Measurements from ENCODE around the gene CPLX3.
A peak's percentile ranks its signal among the peaks of the same experiment; 100 is the strongest.

CPLX3 gene

GRCh38 chr15:74786551-74787165 lies 39.8 kb upstream of the CPLX3 start:
- DNase-seq: no peak
- intact Hi-C loops (cut with DNase I): no loop called here

DNA sequence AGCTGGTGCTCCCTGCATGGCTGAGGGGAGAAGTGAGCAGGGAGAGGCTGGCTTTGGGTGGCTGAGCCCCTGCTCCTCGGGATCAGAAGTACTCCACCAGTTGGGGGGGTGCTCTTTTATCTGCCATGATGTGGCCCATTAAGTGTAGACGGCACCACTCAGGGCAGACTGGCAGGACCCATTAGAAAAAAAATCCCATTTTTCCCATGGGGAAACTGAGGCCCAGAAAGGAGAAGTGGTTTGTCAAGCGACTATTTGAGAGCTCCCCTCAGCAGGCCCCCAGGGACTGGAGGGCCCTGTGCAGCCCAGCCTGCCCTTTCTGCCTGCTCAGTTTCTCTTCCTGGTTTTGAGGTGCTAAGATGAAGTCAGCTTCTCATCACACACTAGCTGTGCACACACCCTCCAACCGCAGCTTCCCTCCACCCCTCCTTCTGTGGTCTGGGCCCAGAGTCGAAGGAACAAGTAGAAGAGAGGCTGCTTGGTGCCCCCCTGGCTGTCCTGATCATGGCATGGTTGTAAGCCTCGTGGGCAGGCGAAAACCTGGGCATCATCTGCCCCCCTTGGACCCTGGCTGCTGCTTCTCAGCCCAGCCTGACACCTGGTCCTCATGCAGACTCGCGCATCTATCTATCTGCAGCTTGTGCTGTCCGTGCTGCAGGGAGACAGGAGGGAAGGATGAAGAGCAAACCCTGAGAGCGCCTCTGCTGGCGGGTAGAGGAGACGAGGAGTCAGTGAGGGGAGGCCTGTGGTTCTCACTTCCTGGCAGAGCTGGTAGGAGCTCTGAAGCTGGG lies 39.0 kb upstream of the CPLX3 start:
- DNase-seq: peak in 37 of 42 donors; percentile 45 to 83 (median 70)
- intact Hi-C loops (cut with DNase I): no loop called here

GRCh38 chr15:74788042-74788682 lies 38.3 kb upstream of the CPLX3 start:
- intact Hi-C loops (cut with DNase I): no loop called here
- DNase-seq: no peak

GRCh38 chr15:74788683-74789151 lies 37.7 kb upstream of the CPLX3 start:
- intact Hi-C loops (cut with DNase I): no loop called here
- DNase-seq: no peak

DNA sequence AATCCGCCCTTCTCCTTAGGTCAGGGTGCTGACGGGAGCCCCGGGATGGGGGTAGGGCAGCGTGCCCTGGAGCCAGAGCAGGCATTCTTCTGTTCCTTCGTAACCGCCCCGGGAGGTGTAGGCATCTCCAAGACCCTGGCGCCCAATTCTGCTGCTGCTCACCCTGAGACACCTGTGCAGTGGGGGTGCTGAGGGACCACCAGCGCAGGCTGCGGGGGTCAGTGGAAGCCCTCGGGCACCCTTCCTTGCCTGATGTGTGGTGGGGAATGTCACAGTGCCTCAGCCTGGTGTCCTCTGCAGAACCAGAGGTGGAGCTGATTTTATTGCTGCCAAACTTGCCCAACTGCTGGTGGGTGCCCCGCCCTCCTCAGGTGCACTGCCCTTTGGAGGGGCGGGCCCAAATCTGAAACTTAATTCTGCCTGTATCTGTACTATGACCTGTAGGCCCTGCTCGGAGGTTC lies 37.2 kb upstream of the CPLX3 start:
- no peak for DNase-seq
- intact Hi-C loops (cut with DNase I): no loop called here

- intact Hi-C loops (cut with DNase I): no loop called here
These were observed 36.7 kb upstream of the CPLX3 start for GRCh38 chr15:74789741-74790079.

GRCh38 chr15:74790080-74790916 lies 36.1 kb upstream of the CPLX3 start:
- intact Hi-C loops (cut with DNase I): no loop called here

More at GRCh38 chr15:74789741-74790079, 36.7 kb upstream of the CPLX3 start:
- DNase-seq: no peak

DNA sequence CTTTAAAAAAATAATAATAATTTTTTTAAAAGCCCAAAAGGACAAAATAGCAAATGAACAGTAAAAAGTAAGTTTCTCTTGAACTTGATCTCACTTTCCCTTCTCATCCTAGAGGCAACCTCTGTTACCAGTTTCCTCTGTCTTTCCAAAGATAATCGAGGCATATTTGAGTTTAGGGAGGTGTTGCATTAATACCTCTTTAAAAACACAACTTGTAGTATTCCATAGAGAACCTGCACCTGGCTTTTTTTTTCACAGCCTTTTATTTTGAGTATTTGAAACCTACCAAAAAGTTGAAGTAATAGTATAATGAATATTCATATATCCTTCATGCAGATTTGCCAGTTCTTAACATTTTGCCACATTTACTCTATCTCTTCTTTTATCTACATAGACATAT lies 35.4 kb upstream of the CPLX3 start:
- intact Hi-C loops (cut with DNase I): no loop called here

More at GRCh38 chr15:74790080-74790916, 36.1 kb upstream of the CPLX3 start:
- DNase-seq: peak; percentile 56 to 92 (median 81)

GRCh38 chr15:74791667-74792066 lies 34.8 kb upstream of the CPLX3 start:
- DNase-seq: no peak
- intact Hi-C loops (cut with DNase I): no loop called here

More for the DNA sequence above, 35.4 kb upstream of the CPLX3 start:
- DNase-seq: no peak

GRCh38 chr15:74792227-74793016 lies 34.0 kb upstream of the CPLX3 start:
- intact Hi-C loops (cut with DNase I): no loop called here
- no peak for DNase-seq

- intact Hi-C loops (cut with DNase I): no loop called here
These were observed 33.0 kb upstream of the CPLX3 start for GRCh38 chr15:74793135-74794028.

DNA sequence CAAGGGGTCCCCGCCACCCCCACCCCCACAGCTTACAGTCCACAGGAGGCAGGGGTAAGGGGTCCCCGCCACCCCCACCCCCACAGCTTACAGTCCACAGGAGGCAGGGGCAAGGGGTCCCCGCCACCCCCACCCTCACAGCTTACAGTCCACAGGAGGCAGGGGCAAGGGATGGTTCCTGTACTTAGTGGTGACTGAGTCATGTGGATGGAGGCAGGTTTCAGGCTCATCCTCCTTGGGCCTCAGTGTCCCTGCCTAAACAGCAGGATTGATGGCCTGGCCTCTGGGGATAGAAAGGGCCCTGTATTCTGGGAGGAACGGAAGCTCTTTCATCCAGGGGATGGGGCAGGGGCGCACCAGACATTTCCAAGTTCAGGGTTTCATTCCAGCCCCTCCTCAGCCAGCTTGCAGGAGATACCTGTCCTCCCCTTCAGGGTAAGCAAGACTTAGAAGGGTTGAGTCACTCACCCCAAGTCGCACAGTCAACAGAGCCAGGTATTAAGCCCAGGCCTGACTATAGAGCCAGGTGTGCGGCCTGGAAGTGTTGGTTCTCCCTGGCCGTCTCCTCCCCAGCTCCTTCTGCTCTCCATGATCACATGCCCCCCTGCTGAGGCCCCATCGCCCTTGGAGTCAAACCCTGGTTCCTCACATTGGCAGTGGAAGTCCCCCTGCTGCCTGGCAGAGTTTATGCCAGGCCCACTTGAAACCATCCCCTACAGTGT lies 32.0 kb upstream of the CPLX3 start:
- intact Hi-C loops (cut with DNase I): no loop called here
- no peak for DNase-seq

More at GRCh38 chr15:74793135-74794028, 33.0 kb upstream of the CPLX3 start:
- DNase-seq: peak in 2 of 42 donors; percentile 35 to 67

DNA sequence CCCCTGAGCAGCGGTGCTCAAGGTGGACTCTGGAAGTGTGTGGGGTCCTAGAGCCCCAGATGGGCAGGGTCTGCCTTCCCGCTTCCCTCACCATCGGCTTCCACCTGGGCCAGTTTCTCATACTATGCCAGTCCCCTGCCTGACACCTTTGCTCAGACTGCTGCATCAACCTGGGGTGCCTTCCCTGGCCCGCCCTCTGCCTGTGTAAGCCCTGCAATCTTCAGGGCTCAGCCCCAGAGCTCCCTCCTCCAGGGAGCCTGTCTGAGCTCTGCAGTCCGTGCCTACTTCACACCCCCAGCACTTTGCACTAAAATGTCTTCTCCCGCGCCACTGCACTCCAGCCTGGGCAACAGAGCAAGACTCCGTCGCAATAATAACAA lies 31.5 kb upstream of the CPLX3 start:
- DNase-seq: peak in 1 of 42 donors; percentile 53
- intact Hi-C loops (cut with DNase I): no loop called here

DNA sequence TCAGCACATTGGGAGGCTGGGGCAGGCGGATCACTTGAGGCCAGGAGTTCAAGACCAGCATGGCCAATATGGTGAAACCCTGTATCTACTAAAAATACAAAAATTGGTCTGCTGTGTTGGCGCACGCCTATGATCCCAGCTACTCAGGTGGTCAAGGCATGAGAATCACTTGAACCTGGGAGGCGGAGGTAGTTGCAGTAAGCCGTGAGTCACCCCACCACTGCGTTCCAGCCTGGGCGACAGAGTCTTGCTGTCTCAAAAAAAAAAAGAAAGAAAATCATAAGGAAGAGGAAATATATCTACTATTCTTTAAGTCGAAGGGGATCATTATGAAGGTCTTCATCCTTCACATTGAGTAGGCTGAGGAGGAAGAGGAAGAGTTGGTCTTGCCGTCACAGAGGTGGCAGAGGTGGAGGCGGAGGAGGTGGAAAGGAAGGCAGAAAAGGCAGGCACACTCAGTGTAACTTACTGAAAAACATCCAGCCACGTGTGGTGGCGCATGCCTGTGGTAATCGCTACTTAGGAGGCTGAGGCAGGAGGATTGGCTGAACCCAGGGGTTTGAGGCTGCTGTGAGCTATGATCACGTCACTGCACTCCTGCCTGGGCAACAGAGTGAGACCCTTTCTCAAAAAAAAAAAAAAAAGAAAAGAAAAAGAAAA lies 30.3 kb upstream of the CPLX3 start:
- intact Hi-C loops (cut with DNase I): no loop called here
- DNase-seq: peak in 2 of 42 donors; percentile 43 to 45

GRCh38 chr15:74798388-74799254 lies 27.8 kb upstream of the CPLX3 start:
- intact Hi-C loops (cut with DNase I): no loop called here
- no peak for DNase-seq
